Lung (tissue), 12 donors: Measurements from ENCODE around the gene SEMA3A. TPM values are rescaled to one million over a fixed set of nuclear protein-coding genes. Genes with fewer than 3 reads are reported as not detected.

Experiments used
- ATAC-seq: fragments of 200-7000 bp; cut with Tn5 transposase; one replicate; pipeline ENCODE4 v1.9.1; 2020; ENCODE audit warnings: moderate number of reproducible peaks; ENCODE audit not compliant: insufficient read depth, low FRiP score
- DNase-seq, 3 donors: peaks; one replicate each; pipeline ENCODE4 v3.0.0-alpha.2; 2013 to 2017
- H3K27ac ChIP-seq, 2 donors: one replicate each; pipeline ENCODE4 v1.5.1; 2013; ENCODE audit warnings: mild to moderate bottlenecking in 2 of 2, moderate library complexity in 2 of 2, control low read depth in 1 of 2, inconsistent platforms in 1 of 2, low read depth in 1 of 2, low read length in 1 of 2
- H3K27me3 ChIP-seq, 3 donors: one replicate each; pipeline ENCODE4 v1.5.1; 2013; ENCODE audit warnings: low read length in 2 of 3; ENCODE audit not compliant: control insufficient read depth in 3 of 3, insufficient read depth in 3 of 3
- H3K36me3 ChIP-seq, 4 donors: one replicate each; pipeline ENCODE4 v1.5.1; 2013; ENCODE audit warnings: low read length in 4 of 4, mild to moderate bottlenecking in 1 of 4, moderate library complexity in 1 of 4; ENCODE audit not compliant: control insufficient read depth in 4 of 4, insufficient read depth in 4 of 4
- H3K4me1 ChIP-seq, 5 donors: one replicate each; pipeline ENCODE4 v1.5.1; 2013; ENCODE audit warnings: low read length in 5 of 5, mild to moderate bottlenecking in 2 of 5, moderate library complexity in 1 of 5; ENCODE audit not compliant: control insufficient read depth in 5 of 5, insufficient read depth in 5 of 5
- H3K4me3 ChIP-seq: one replicate; pipeline ENCODE4 v1.5.1; 2013; ENCODE audit warnings: mild to moderate bottlenecking, control low read depth, moderate library complexity
- H3K9ac ChIP-seq, 2 donors: one replicate each; pipeline ENCODE4 v1.5.1; 2013; ENCODE audit warnings: low read length in 2 of 2, control low read depth in 1 of 2; ENCODE audit not compliant: insufficient read depth in 1 of 2
- H3K9me3 ChIP-seq, 4 donors: one replicate each; pipeline ENCODE4 v1.5.1; 2013; ENCODE audit warnings: low read length in 3 of 4, mild to moderate bottlenecking in 1 of 4, moderate library complexity in 1 of 4; ENCODE audit not compliant: control insufficient read depth in 4 of 4, insufficient read depth in 3 of 4
- CTCF ChIP-seq: IDR thresholded peaks from 2 replicates; pipeline ENCODE4 v1.5.1; 2012; ENCODE audit warnings: mild to moderate bottlenecking; ENCODE audit errors: control extremely low read depth, extremely low read depth
- WGBS, 2 donors: extraction: QIAGEN DNeasy Blood & Tissue Kit; methylation state at CpG; one replicate each; pipeline ENCODE4 v1.1.7; 2013; 5-methylcytosine and 5-hydroxymethylcytosine counted together
- polyA plus RNA-seq, 2 donors: library from polyadenylated mRNA; stranded (reverse); fragments of 200-250 nt; gene quantifications; one replicate each; pipeline ENCODE4 v1.2.1, GENCODE V29; 2013
- total RNA-seq, 2 donors: library from RNA; depleted of rRNA in 1 of 2; stranded (reverse); fragments of >200 nt in 1 of 2; gene quantifications; one replicate each; pipeline ENCODE4 v1.2.1, GENCODE V29; 2014 to 2021
- donor health status: control.
- donor health status: control.
- donor health status: Bipolar disorder and iron deficiency.
- donor health status: healthy.
- donor health status: DM: yes; HTN: yes; CAD: no.

Gene SEMA3A
- total and polyA plus RNA-seq, 4 donors = 0.79 to 21.4 (median 5.5) TPM

- Histone ChIP-seq H3K27ac (no peak overlapping the region), H3K36me3 (peaks cover 0 to 3% (median 0%) of the 10 kb centered on the region in 4 donors), H3K9ac (no peak overlapping the region), H3K27me3 (no peaks in the 10 kb centered on the region), H3K9me3 (no peaks in the 10 kb centered on the region), H3K4me1 (no peaks in the 10 kb centered on the region), H3K4me3 (no peak overlapping the region)
- WGBS, 2 donors = 32 to 39% methylated on average over 4 of the region's 4 CpGs
- TF ChIP-seq CTCF = no peak
- ATAC-seq (no peak), DNase-seq (no peak)
These were observed 133.8 kb downstream of the SEMA3A start for GRCh38 chr7:84060760-84061261.

GRCh38 chr7:84060000-84060399 is 134.6 kb downstream of the SEMA3A start:
- no peak for TF ChIP-seq CTCF
- no peaks in the 10 kb centered on the region for H3K27me3 ChIP-seq
- H3K27ac ChIP-seq = no peak overlapping the region
- DNase-seq (no peak), ATAC-seq (no peak)
- no peaks in the 10 kb centered on the region for H3K9me3 ChIP-seq
- 94 to 96% methylated on average over 1 of the region's 1 CpG for WGBS, 2 donors
- H3K9ac ChIP-seq = no peak overlapping the region
- H3K36me3 ChIP-seq = peaks cover 0 to 3% (median 0%) of the 10 kb centered on the region in 4 donors
- no peak overlapping the region for H3K4me3 ChIP-seq
- no peaks in the 10 kb centered on the region for H3K4me1 ChIP-seq

DNA sequence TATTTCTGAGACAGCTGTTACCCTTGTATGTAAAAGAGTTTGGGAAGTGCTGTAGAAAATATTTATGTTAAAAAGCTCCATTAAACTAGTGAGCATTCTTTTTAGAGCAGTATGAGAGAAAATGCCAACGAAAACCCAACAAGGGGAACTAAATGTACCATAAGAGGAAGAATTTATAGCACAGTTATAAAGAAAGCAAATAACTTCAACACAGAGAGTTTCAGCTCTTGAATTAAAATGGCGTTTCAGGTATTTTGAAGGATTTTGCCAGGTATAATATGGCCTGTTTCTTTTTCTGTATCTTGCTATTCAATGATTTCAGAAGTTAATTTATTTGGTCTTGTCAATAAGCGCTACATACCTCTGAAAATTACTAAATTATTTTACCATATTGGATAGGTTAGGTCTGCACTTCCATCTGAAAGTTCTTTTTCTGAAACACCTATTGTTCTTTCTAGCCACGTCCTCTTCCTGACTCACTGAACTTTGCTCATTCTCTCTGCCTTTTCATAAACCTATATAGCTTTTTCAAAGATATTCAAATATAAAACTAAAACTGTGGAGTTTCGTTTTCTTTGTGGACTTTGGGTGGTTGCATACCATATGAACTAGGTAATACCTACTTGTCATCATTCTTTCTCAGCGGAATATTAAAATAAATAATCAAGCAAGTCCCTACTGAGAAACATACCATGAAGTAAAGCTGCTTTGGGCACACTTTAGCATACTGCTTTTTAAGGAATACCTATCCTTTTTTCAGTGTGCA is 136.1 kb downstream of the SEMA3A start:
- 62 to 76% methylated on average over 6 of the region's 6 CpGs for WGBS, 2 donors
- H3K36me3 ChIP-seq = peaks cover 0 to 3% (median 0%) of the 10 kb centered on the region in 4 donors
- H3K4me1 ChIP-seq = no peaks in the 10 kb centered on the region
- no peaks in the 10 kb centered on the region for H3K27me3 ChIP-seq
- no peak overlapping the region for H3K9ac ChIP-seq
- H3K4me3 ChIP-seq = no peak overlapping the region
- H3K9me3 ChIP-seq = no peaks in the 10 kb centered on the region
- no peak overlapping the region for H3K27ac ChIP-seq
- no peak for ATAC-seq
- TF ChIP-seq CTCF = no peak
- peak in 1 of 3 donors; percentile 46 for DNase-seq
